Astrocyte of the cerebellum (primary cell): ENCODE results near the gene SMCO4.

Experiments used
- DNase-seq: peaks from one replicate; pipeline ENCODE4 v3.0.0-alpha.2; 2011; ENCODE audit warnings: low read depth
- H3K4me3 ChIP-seq: 2 replicates; pipeline ENCODE4 v1.5.1; 2011; ENCODE audit warnings: mild to moderate bottlenecking, low read depth, low read length, moderate library complexity
- in situ Hi-C: cut with HindIII; loops from 2 replicates; pipeline ENCODE4 v1.10.0; 2017; ENCODE audit warnings: low sequenced_read_pairs
- TF ChIP-seq, protein P1 (sequence below): IDR thresholded peaks from 2 replicates; pipeline ENCODE4 v1.5.1; 2012; ENCODE audit warnings: low read length, low read depth, moderate library complexity, mild to moderate bottlenecking; ENCODE audit errors: missing control alignments

The SMCO4 gene

DNA sequence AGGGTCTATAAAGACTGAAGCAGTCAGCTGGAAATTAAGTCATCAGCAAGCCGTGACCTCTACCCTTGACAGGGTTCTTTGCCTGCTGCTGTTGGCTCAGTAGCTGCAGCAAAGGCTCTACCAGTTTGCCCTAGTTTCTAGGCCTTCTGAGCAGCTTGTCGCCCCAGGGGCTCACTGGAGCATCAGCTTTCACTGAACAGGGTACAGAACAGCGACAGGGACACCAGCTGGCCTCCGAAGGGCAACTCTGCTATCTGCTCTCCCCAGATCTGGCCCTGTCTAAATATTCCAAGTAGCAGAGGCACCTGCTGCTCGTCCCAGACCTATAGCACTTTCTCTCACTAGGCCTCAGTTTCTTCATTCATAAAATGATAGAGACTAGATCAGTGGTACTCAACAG is 42.4 kb downstream of the SMCO4 start:
- TF ChIP-seq, protein P1, sequence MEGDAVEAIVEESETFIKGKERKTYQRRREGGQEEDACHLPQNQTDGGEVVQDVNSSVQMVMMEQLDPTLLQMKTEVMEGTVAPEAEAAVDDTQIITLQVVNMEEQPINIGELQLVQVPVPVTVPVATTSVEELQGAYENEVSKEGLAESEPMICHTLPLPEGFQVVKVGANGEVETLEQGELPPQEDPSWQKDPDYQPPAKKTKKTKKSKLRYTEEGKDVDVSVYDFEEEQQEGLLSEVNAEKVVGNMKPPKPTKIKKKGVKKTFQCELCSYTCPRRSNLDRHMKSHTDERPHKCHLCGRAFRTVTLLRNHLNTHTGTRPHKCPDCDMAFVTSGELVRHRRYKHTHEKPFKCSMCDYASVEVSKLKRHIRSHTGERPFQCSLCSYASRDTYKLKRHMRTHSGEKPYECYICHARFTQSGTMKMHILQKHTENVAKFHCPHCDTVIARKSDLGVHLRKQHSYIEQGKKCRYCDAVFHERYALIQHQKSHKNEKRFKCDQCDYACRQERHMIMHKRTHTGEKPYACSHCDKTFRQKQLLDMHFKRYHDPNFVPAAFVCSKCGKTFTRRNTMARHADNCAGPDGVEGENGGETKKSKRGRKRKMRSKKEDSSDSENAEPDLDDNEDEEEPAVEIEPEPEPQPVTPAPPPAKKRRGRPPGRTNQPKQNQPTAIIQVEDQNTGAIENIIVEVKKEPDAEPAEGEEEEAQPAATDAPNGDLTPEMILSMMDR = no peak
- in situ Hi-C loops = no loop called here
- DNase-seq = no peak
- no peak overlapping the region for H3K4me3 ChIP-seq

DNA sequence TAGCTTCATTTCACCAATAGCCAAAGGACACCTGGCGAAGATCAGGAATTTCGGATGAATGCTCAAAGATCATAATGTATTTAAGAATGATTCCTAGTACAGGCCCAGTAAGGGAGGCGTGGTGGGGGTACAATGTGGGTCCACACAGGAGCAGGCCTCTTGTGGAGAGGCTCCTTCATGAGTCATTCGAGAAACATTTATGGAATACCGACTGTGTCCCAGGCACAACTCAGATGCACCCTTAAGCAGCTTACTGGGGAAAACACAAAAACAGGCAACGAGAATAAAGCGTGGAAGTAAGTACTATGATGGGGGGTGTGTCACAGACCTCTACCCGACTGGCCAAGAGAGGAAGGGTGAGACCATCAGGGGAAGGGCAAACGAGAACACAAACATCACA is 44.5 kb downstream of the SMCO4 start:
- TF ChIP-seq, protein P1 = no peak
- in situ Hi-C loops = no loop called here
- no peak overlapping the region for H3K4me3 ChIP-seq
- DNase-seq = peak; percentile 70

DNA sequence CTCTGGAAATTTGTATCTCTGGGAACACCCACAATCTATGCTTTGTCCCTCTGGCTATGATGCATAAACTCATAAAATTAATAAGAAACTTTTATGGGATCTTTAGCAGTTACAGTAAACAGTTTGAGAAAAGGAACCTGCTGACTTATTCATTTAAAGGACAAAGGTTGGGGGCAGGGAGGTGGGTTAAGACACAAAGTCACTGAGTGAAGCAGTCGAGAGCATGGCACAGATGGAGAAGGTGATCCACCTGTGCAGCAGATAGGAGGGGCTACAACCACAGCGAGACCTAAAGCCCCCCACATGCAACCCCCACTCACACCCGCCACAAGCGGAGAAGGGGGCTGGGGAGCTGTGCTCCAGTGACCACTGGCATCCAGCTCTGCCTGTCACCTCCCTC is 45.0 kb downstream of the SMCO4 start:
- no peak for DNase-seq
- no peak overlapping the region for H3K4me3 ChIP-seq
- TF ChIP-seq, protein P1 = no peak
- in situ Hi-C loops = no loop called here

DNA sequence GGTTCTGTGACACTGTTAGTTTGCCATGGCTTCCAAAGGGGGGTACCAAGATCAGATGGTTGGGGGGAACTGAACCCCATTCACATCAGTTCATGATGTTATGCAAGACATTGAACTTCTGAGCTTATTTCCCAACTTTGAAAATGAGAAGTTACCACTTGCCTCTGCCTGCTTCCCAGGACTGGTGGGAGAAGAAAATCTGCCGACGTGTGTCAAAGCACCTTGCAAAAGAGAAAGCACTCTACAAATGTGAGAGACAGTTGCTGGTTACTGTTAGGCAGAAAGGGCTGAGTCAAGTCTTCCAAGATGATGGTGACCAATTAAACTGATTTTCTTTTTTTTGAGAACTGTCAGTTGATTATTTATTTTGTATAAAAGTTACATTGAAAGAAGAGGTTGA is 45.6 kb downstream of the SMCO4 start:
- no peak for DNase-seq
- in situ Hi-C loops = no loop called here
- TF ChIP-seq, protein P1 = no peak
- H3K4me3 ChIP-seq = no peak overlapping the region

DNA sequence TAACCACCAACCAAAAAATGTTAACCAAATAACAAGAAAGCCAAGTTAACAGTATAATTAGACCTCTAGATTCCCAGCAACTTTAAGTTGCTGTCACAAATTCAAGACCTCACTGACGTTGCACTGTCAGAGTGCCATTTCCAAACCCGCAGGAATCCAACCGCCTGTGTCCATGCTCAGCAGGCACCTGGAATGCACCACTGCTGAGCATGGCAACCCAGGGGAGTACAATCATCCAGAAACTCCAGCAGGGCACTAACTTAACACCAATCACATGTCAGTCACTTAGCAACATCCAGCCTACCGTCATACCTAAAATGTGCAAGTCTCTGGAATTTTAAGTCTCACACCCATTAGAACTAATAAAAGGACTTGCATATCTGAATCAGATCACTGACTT is 48.8 kb downstream of the SMCO4 start:
- TF ChIP-seq, protein P1 = no peak
- in situ Hi-C loops = no loop called here
- DNase-seq = peak; percentile 99
- H3K4me3 ChIP-seq = no peak overlapping the region

DNA sequence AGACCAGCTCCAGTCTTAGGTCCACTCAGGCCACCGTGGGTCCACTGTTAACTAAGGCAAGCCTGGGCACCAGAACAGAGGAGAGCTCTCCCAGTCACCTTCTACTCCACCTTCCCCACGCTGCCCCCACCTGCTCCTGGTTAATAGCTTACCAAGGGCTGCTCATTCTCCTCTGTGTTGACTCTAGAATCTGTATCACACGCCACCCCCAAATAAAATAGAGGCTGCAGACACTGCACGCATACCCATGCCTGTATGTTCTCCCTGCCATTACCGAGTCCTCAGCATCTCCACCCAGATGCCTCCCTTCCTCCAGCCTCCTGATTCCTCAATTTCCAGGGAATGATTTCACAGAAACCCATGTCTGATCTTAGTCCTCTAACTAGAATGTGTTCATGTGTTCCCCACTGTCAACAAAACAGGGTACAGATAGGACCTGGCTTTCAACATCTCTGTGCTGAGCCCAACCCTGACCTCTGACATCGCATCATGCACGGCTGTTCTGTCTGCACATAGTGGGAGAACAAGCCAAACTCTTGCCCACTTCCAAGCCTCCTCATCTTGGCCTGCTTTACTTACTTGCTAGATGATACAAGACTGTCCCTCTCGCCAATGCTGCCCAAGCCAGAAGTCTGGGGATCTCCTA is 49.8 kb downstream of the SMCO4 start:
- TF ChIP-seq, protein P1 = no peak

More for the DNA sequence above, 49.8 kb downstream of the SMCO4 start:
- in situ Hi-C loops = no loop called here
- H3K4me3 ChIP-seq = no peak overlapping the region
- DNase-seq = no peak
